ENCODE data around the gene RADX. TPM values are rescaled to one million over a fixed set of nuclear protein-coding genes. Genes with fewer than 3 reads are reported as not detected.

Gene RADX
- total RNA-seq, 6 experiments from 2014 or later: 0.07 to 0.52 (median 0.18) TPM; not detected in 1

GRCh38 chrX:106716463-106716862 is 104.7 kb downstream of the RADX start:
- Mint-ChIP-seq H3K9me3 (no peaks in the 10 kb centered on the region), H3K4me1 (ENCODE audit: low read depth) (peaks cover 8% of the 10 kb centered on the region), H3K36me3 (ENCODE audit: low read depth) (no peaks in the 10 kb centered on the region), H3K4me3 (no peak overlapping the region), H3K27me3 (ENCODE audit: insufficient read depth) (no peaks in the 10 kb centered on the region), H3K27ac (no peak overlapping the region)
- DNase-seq: no peak
- TF ChIP-seq CTCF (IDR thresholded peaks at IDR 0.05): no peak

GRCh38 chrX:106718709-106719108 is 106.9 kb downstream of the RADX start:
- no peak for DNase-seq
- no peak for TF ChIP-seq CTCF (IDR thresholded peaks at IDR 0.05)
- no peaks in the 10 kb centered on the region for H3K4me1 Mint-ChIP-seq (ENCODE audit: low read depth)
- no peaks in the 10 kb centered on the region for H3K9me3 Mint-ChIP-seq
- H3K27me3 Mint-ChIP-seq (ENCODE audit: insufficient read depth): no peaks in the 10 kb centered on the region; the same call in 1 of the 2 replicates
- no peak overlapping the region for H3K27ac Mint-ChIP-seq
- H3K4me3 Mint-ChIP-seq: no peak overlapping the region
- no peaks in the 10 kb centered on the region for H3K36me3 Mint-ChIP-seq (ENCODE audit: low read depth)

GRCh38 chrX:106725931-106726330 is 114.2 kb downstream of the RADX start:
- DNase-seq: no peak
- Mint-ChIP-seq H3K4me3 (peak overlapping the region; percentile 88), H3K36me3 (ENCODE audit: low read depth) (no peaks in the 10 kb centered on the region), H3K27me3 (ENCODE audit: insufficient read depth) (peaks cover 4% of the 10 kb centered on the region), H3K9me3 (no peaks in the 10 kb centered on the region), H3K4me1 (ENCODE audit: low read depth) (no peaks in the 10 kb centered on the region; the same call in 1 of the 2 replicates), H3K27ac (no peak overlapping the region)
- no peak for TF ChIP-seq CTCF (IDR thresholded peaks at IDR 0.05)

GRCh38 chrX:106726485-106727437 is 115.0 kb downstream of the RADX start, which contains the start of gene RNF128:
Gene RNF128, plus strand, starts transcription at chrX:106726701. Its CDS starts 213 bp downstream, at chrX:106726914.
- Mint-ChIP-seq H3K4me1 (ENCODE audit: low read depth) (no peaks in the 10 kb centered on the region; the same call in 1 of the 2 replicates), H3K36me3 (ENCODE audit: low read depth) (no peaks in the 10 kb centered on the region), H3K27me3 (ENCODE audit: insufficient read depth) (peaks cover 4% of the 10 kb centered on the region), H3K27ac (no peak within 1 kb of the TSS), H3K9me3 (no peaks in the 10 kb centered on the region), H3K4me3 (peak within 1 kb of the TSS; percentile 88)
- TF ChIP-seq CTCF (IDR thresholded peaks at IDR 0.05): no peak
- DNase-seq: no peak

GRCh38 chrX:106728337-106728736 is 116.6 kb downstream of the RADX start:
- DNase-seq: no peak
- no peaks in the 10 kb centered on the region; the same call in 1 of the 2 replicates for H3K4me1 Mint-ChIP-seq (ENCODE audit: low read depth)
- no peaks in the 10 kb centered on the region for H3K36me3 Mint-ChIP-seq (ENCODE audit: low read depth)
- no peak overlapping the region for H3K4me3 Mint-ChIP-seq
- no peaks in the 10 kb centered on the region for H3K9me3 Mint-ChIP-seq
- peaks cover 4% of the 10 kb centered on the region; the same call in 1 of the 2 replicates for H3K27me3 Mint-ChIP-seq (ENCODE audit: insufficient read depth)
- no peak for TF ChIP-seq CTCF (IDR thresholded peaks at IDR 0.05)
- H3K27ac Mint-ChIP-seq: no peak overlapping the region

Small RNA genes within 50 kb of the gene (microRNA-seq; reads per million reads assigned to microRNA genes)
- not detected for gene MIR548AN

Other genes with a start within 250 kb of the RADX start
- gene RNF128, start 114.7 kb downstream of the RADX start, total RNA-seq (2021; fragmentation: NEBNext Ultra II Directional; extraction: Animal tissue kit (Norgen Biotek cat#: 25700)): under 1 TPM in 4 of 6 experiments, not detected in 2; 0.07 to 0.14 (median 0.07) TPM
- 10 to 100 TPM; 14.4 to 18.0 (median 14.7) TPM for gene TBC1D8B, start 190.7 kb downstream of the RADX start, total RNA-seq (2021; fragmentation: NEBNext Ultra II Directional; extraction: Animal tissue kit (Norgen Biotek cat#: 25700))